Measurements from ENCODE around the gene HOXD8. TPM values are rescaled to one million over a fixed set of nuclear protein-coding genes. Genes with fewer than 3 reads are reported as not detected.

Gene HOXD8
- total RNA-seq, result not detected in 2 replicates
- long read RNA-seq, result 0 reads

DNA sequence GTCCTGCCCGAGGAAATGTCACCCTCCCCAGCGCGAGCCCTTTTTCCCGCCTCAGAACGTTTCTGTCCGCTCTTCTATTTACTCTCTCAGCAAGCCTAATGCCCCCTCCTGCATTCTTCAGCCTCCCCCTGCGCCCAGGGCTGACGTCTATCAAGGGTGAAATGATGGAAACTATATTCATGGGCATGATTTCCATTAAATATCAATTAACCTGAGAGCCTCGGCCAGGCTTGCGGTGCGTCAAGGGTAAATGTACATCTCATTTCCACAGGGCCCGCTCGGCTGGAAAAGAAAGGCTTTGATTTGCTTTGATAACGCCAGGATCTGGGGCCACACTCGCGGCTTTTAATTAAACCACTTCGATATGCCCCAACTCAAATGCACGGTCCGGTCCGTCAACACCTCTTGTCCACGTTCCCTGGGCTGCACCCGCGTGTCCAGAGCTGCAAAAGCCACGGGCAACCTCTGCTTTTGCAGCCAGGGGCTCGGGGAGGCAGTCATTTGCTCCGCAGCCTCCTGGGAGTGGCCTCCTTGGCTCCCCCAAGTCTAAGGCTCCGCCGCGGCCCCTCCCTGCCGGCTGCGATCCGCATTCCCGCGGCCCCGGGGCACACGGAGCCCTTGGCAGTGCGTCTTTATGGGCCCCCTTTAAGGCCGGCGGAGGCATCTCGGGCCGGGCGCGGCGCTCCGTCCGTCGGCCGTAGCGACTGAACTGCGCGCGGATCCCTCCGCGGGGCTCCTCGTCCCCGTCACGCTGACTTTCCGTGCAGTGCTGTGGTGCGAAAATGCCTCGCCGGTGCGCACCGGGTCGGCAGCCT is at the start of gene HOXD8:
Gene HOXD8, plus strand, starts transcription at position 724 of the 815 bp plus-strand sequence. CDS start 662 bp downstream, outside the sequence.
- TF ChIP-seq, protein P1, sequence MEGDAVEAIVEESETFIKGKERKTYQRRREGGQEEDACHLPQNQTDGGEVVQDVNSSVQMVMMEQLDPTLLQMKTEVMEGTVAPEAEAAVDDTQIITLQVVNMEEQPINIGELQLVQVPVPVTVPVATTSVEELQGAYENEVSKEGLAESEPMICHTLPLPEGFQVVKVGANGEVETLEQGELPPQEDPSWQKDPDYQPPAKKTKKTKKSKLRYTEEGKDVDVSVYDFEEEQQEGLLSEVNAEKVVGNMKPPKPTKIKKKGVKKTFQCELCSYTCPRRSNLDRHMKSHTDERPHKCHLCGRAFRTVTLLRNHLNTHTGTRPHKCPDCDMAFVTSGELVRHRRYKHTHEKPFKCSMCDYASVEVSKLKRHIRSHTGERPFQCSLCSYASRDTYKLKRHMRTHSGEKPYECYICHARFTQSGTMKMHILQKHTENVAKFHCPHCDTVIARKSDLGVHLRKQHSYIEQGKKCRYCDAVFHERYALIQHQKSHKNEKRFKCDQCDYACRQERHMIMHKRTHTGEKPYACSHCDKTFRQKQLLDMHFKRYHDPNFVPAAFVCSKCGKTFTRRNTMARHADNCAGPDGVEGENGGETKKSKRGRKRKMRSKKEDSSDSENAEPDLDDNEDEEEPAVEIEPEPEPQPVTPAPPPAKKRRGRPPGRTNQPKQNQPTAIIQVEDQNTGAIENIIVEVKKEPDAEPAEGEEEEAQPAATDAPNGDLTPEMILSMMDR (IDR thresholded peaks at IDR 0.05), result no peak
- peaks cover 86% of the 10 kb centered on the region for H3K27me3 Mint-ChIP-seq (ENCODE audit: unreplicated experiment)
- no peak within 1 kb of the TSS for H3K27ac Mint-ChIP-seq (ENCODE audit: unreplicated experiment)
- H3K9me3 Mint-ChIP-seq (ENCODE audit: unreplicated experiment), result no peaks in the 10 kb centered on the region
- H3K4me1 Mint-ChIP-seq (ENCODE audit: unreplicated experiment), result peaks cover 24% of the 10 kb centered on the region
- H3K36me3 Mint-ChIP-seq (ENCODE audit: unreplicated experiment), result peaks cover 2% of the 10 kb centered on the region
- DNase-seq (ENCODE audit: extremely low spot score, unreplicated experiment), result no peak
- peak within 1 kb of the TSS; percentile 62 for H3K4me3 Mint-ChIP-seq (ENCODE audit: unreplicated experiment)

DNA sequence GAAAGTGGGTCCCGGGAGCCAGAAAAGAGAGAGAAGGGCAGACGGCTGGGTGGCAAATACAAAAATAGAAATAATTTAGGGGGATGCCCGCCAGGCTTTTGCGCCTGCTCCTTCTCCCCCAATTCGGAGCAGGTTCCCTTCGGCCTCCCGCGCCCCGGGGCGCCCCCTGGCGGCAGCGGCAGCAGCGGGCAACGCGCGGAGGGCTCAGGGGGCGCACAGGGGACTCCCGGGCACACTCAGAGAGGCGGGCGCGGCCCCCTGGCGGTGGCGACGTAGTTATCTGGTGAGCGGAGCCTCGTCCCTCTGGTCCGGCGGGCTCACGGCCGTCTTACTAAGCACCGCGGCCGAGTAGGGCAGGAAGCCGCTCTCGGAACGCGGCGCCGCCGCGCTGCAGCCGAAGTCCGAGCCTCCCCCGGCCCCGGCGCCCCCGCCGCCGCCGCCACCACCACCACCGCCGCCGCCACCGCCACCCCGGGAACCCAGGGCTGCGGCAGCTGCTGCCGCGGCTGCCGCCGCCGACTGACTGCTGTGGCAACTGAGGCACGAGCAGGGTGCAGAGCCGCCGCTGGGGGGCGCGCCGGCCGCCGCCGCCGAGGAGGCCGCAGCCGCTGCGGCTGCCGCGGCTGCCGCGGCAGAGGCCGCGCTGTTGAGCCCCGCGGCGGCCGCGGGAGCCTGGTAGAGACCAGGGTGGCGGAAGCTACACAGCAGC is 49.5 kb upstream of the HOXD8 start:
- Mint-ChIP-seq H3K9me3 (ENCODE audit: unreplicated experiment) (no peaks in the 10 kb centered on the region), H3K4me3 (ENCODE audit: unreplicated experiment) (peak overlapping the region; percentile 27), H3K4me1 (ENCODE audit: unreplicated experiment) (peaks cover 24% of the 10 kb centered on the region), H3K27ac (ENCODE audit: unreplicated experiment) (no peak overlapping the region), H3K36me3 (ENCODE audit: unreplicated experiment) (no peaks in the 10 kb centered on the region), H3K27me3 (ENCODE audit: unreplicated experiment) (peaks cover 85% of the 10 kb centered on the region)
- TF ChIP-seq, protein P1 (IDR thresholded peaks at IDR 0.05), result peak; percentile 68
- DNase-seq (ENCODE audit: extremely low spot score, unreplicated experiment), result no peak

- peaks cover 85% of the 10 kb centered on the region for H3K27me3 Mint-ChIP-seq (ENCODE audit: unreplicated experiment)
- no peak for DNase-seq (ENCODE audit: extremely low spot score, unreplicated experiment)
- no peaks in the 10 kb centered on the region for H3K36me3 Mint-ChIP-seq (ENCODE audit: unreplicated experiment)
- no peaks in the 10 kb centered on the region for H3K9me3 Mint-ChIP-seq (ENCODE audit: unreplicated experiment)
- H3K27ac Mint-ChIP-seq (ENCODE audit: unreplicated experiment), result no peak overlapping the region
- peak overlapping the region; percentile 8 for H3K4me3 Mint-ChIP-seq (ENCODE audit: unreplicated experiment)
- TF ChIP-seq, protein P1 (IDR thresholded peaks at IDR 0.05), result no peak
- peaks cover 24% of the 10 kb centered on the region for H3K4me1 Mint-ChIP-seq (ENCODE audit: unreplicated experiment)
Measured at GRCh38 chr2:176080540-176081375, 48.7 kb upstream of the HOXD8 start.

DNA sequence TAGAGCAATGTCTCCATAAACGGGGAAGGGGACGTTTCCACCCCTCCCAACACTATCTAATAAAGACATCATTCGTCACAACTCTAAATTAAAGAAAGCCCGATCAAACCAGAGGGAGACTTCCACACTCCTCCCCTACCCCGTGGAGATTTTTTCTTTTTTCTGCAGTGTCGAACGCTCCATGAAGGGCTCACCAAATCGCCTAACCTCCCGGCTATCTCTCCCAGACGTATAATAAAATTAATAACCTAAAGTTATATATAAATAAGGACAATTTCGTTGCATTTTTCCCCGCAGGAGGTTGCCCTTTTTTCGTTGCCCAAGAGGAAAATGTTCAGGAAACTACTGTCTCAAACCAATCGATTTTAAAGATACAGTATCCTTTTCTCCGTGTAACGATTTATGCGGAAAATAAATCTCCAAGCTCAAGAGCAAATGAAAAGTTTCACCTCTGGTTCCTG is 48.1 kb upstream of the HOXD8 start:
- Mint-ChIP-seq H3K36me3 (ENCODE audit: unreplicated experiment) (no peaks in the 10 kb centered on the region), H3K4me3 (ENCODE audit: unreplicated experiment) (no peak overlapping the region), H3K4me1 (ENCODE audit: unreplicated experiment) (peaks cover 26% of the 10 kb centered on the region), H3K9me3 (ENCODE audit: unreplicated experiment) (no peaks in the 10 kb centered on the region), H3K27me3 (ENCODE audit: unreplicated experiment) (peaks cover 84% of the 10 kb centered on the region), H3K27ac (ENCODE audit: unreplicated experiment) (no peak overlapping the region)
- TF ChIP-seq, protein P1 (IDR thresholded peaks at IDR 0.05), result no peak
- DNase-seq (ENCODE audit: extremely low spot score, unreplicated experiment), result no peak

All from osteocyte (in vitro differentiated cells).